ENCODE results near the gene MAP4K3. TPM values are rescaled to one million over a fixed set of nuclear protein-coding genes. Genes with fewer than 3 reads are reported as not detected.

Gene MAP4K3
- total and polyA plus RNA-seq, 2 donors (not counting 1 experiment from before 2014, with no cell fraction given) = 1.3 to 28.3 TPM

- no peak overlapping the region for H3K27ac ChIP-seq (ENCODE audit: low read length in 2 of 2)
- peaks cover 0 to under 1% (median 0%) of the 10 kb centered on the region in 3 donors for H3K9me3 ChIP-seq (ENCODE audit: control extremely low read depth in 1 of 3, control insufficient read depth in 2 of 3, insufficient read depth in 1 of 3, low read length in 2 of 3)
- no peak for ATAC-seq (ENCODE audit: low read depth)
- H3K9me3 Mint-ChIP-seq (ENCODE audit: insufficient read depth) = no peaks in the 10 kb centered on the region
- H3K4me1 Mint-ChIP-seq = no peaks in the 10 kb centered on the region
- no peaks in the 10 kb centered on the region for H3K36me3 ChIP-seq (replicated peaks in 1 of 2; ENCODE audit: control extremely low read depth in 1 of 2, control insufficient read depth in 1 of 2, extremely low read depth in 1 of 2, insufficient read depth in 2 of 2, low read length in 1 of 2)
- H3K9ac ChIP-seq (ENCODE audit: low read length) = no peak overlapping the region
- H3K27me3 ChIP-seq (replicated peaks in 1 of 4; ENCODE audit: control extremely low read depth in 1 of 4, control insufficient read depth in 3 of 4, insufficient read depth in 4 of 4, low read length in 3 of 4) = no peaks in the 10 kb centered on the region
- H3K27me3 Mint-ChIP-seq = no peaks in the 10 kb centered on the region
- no peak overlapping the region for H3K4me3 Mint-ChIP-seq
- DNase-seq = no peak
- no peaks in the 10 kb centered on the region for H3K4me1 ChIP-seq (ENCODE audit: control insufficient read depth in 2 of 2, insufficient read depth in 2 of 2, low read length in 2 of 2)
- H3K27ac Mint-ChIP-seq = no peak overlapping the region
- no peak for TF ChIP-seq EZH2 (IDR thresholded peaks at IDR 0.05; ENCODE audit: borderline replicate concordance, insufficient read depth, low read depth, low read length, poor library complexity, severe bottlenecking)
- no peak for TF ChIP-seq CTCF (IDR thresholded peaks at IDR 0.05)
- H4K20me1 ChIP-seq (ENCODE audit: control insufficient read depth, insufficient read depth, low read length, poor library complexity, severe bottlenecking) = no peaks in the 10 kb centered on the region
- intact Hi-C loops (cut with micrococcal nuclease) = no loop called here
- no peak overlapping the region for H2AFZ ChIP-seq (ENCODE audit: insufficient read depth, low read depth, low read length, poor library complexity, severe bottlenecking)
- no peak overlapping the region for H3K4me3 ChIP-seq (ENCODE audit: control extremely low read depth in 1 of 5, extremely low read depth in 1 of 5, insufficient read depth in 1 of 5, low read depth in 2 of 5, low read length in 4 of 5)
- CTCF ChIA-PET = no interaction called here
- no peaks in the 10 kb centered on the region for H3K79me2 ChIP-seq (ENCODE audit: control insufficient read depth, insufficient read depth, low read length)
- H3K4me2 ChIP-seq (replicated peaks; ENCODE audit: low read depth, low read length, poor library complexity, severe bottlenecking) = no peak overlapping the region
- POLR2A ChIA-PET = no interaction called here
Observed at GRCh38 chr2:39451954-39452353, 14.9 kb upstream of the MAP4K3 start.

GRCh38 chr2:39448169-39448502 is 11.1 kb upstream of the MAP4K3 start:
- DNase-seq (no peak), ATAC-seq (ENCODE audit: low read depth) (no peak)
- no peak for TF ChIP-seq EZH2 (IDR thresholded peaks at IDR 0.05; ENCODE audit: borderline replicate concordance, insufficient read depth, low read depth, low read length, poor library complexity, severe bottlenecking)
- TF ChIP-seq CTCF (IDR thresholded peaks at IDR 0.05) = no peak
- H3K79me2 ChIP-seq (ENCODE audit: control insufficient read depth, insufficient read depth, low read length) = no peaks in the 10 kb centered on the region
- H3K27me3 Mint-ChIP-seq = no peaks in the 10 kb centered on the region
- no peaks in the 10 kb centered on the region for H3K4me1 Mint-ChIP-seq
- H3K27me3 ChIP-seq (replicated peaks in 1 of 4; ENCODE audit: control extremely low read depth in 1 of 4, control insufficient read depth in 3 of 4, insufficient read depth in 4 of 4, low read length in 3 of 4) = no peaks in the 10 kb centered on the region
- H3K9me3 Mint-ChIP-seq (ENCODE audit: insufficient read depth) = no peaks in the 10 kb centered on the region
- no peak overlapping the region for H3K27ac ChIP-seq (ENCODE audit: low read length in 2 of 2)
- no peak overlapping the region for H3K4me3 Mint-ChIP-seq
- no peak overlapping the region for H3K4me2 ChIP-seq (replicated peaks; ENCODE audit: low read depth, low read length, poor library complexity, severe bottlenecking)
- no peaks in the 10 kb centered on the region for H3K36me3 ChIP-seq (replicated peaks in 1 of 2; ENCODE audit: control extremely low read depth in 1 of 2, control insufficient read depth in 1 of 2, extremely low read depth in 1 of 2, insufficient read depth in 2 of 2, low read length in 1 of 2)
- 96% methylated on average over 2 of the region's 3 CpGs for WGBS (ENCODE audit: insufficient coverage)
- H3K4me1 ChIP-seq (ENCODE audit: control insufficient read depth in 2 of 2, insufficient read depth in 2 of 2, low read length in 2 of 2) = no peaks in the 10 kb centered on the region
- no peak overlapping the region for H2AFZ ChIP-seq (ENCODE audit: insufficient read depth, low read depth, low read length, poor library complexity, severe bottlenecking)
- intact Hi-C loops (cut with micrococcal nuclease) = no loop called here
- H3K4me3 ChIP-seq (ENCODE audit: control extremely low read depth in 1 of 5, extremely low read depth in 1 of 5, insufficient read depth in 1 of 5, low read depth in 2 of 5, low read length in 4 of 5) = no peak overlapping the region
- CTCF ChIA-PET = no interaction called here
- H3K9ac ChIP-seq (ENCODE audit: low read length) = no peak overlapping the region
- no peak overlapping the region for H3K27ac Mint-ChIP-seq
- no peaks in the 10 kb centered on the region for H4K20me1 ChIP-seq (ENCODE audit: control insufficient read depth, insufficient read depth, low read length, poor library complexity, severe bottlenecking)
- POLR2A ChIA-PET = interaction anchor here (0.6 kb wide), 1 partner anchor 258 kb away, joined by 5 read pairs; no protein-coding TSS in a partner anchor
- peaks cover 0 to 4% (median under 1%) of the 10 kb centered on the region in 3 donors for H3K9me3 ChIP-seq (ENCODE audit: control extremely low read depth in 1 of 3, control insufficient read depth in 2 of 3, insufficient read depth in 1 of 3, low read length in 2 of 3)

Data from B cell (primary cell).